Measurements from ENCODE around the gene PCDHGB3. TPM values are rescaled to one million over a fixed set of nuclear protein-coding genes. Genes with fewer than 3 reads are reported as not detected.
"Not testable (repeated sequence)": the region's sequence is repeated elsewhere in the genome, so short reads cannot be mapped to it uniquely, and the experiment has no call there.

Gene PCDHGB3
- total RNA-seq, 1 donor from 2014 or later, result 2.2 TPM

GRCh38 chr5:141407790-141408505, 37.9 kb downstream of the PCDHGB3 start, which contains the start of gene PCDHGB6:
Gene PCDHGB6 (plus strand): TSS chr5:141408021. CDS start chr5:141408203, 182 bp downstream.
- H3K36me3 ChIP-seq; H3K4me1 ChIP-seq; H3K27ac ChIP-seq; intact Hi-C loops (cut with DNase I): not testable (repeated sequence)
- peak; percentile 59 for TF ChIP-seq CTCF (IDR thresholded peaks at IDR 0.05)
- peak; percentile 76 for DNase-seq
- peak; percentile 84 to 90 for ATAC-seq
- H3K9me3 ChIP-seq, result peaks cover 65% of the 10 kb centered on the region
- peak within 1 kb of the TSS; percentile 44 for H3K4me3 ChIP-seq
- H3K27me3 ChIP-seq (ENCODE audit: low read depth), result peaks cover 16% of the 10 kb centered on the region

GRCh38 chr5:141409598-141410306, 39.7 kb downstream of the PCDHGB3 start:
- Histone ChIP-seq H3K27me3 (ENCODE audit: low read depth) (peaks cover 15% of the 10 kb centered on the region), H3K4me3 (no peak overlapping the region), H3K36me3 (no peaks in the 10 kb centered on the region), H3K4me1 (peaks cover 3% of the 10 kb centered on the region), H3K27ac (no peak overlapping the region), H3K9me3 (peaks cover 72% of the 10 kb centered on the region)
- no peak for DNase-seq
- no peak for TF ChIP-seq CTCF (IDR thresholded peaks at IDR 0.05)
- intact Hi-C loops (cut with DNase I), result no loop called here
- ATAC-seq, result no peak

- Histone ChIP-seq H3K9me3 (peaks cover 85% of the 10 kb centered on the region), H3K27me3 (ENCODE audit: low read depth) (peaks cover 16% of the 10 kb centered on the region), H3K36me3 (no peaks in the 10 kb centered on the region), H3K4me3 (no peak overlapping the region), H3K27ac (no peak overlapping the region), H3K4me1 (peaks cover 3% of the 10 kb centered on the region)
- ATAC-seq, result no peak
- intact Hi-C loops (cut with DNase I), result no loop called here
- no peak for DNase-seq
- no peak for TF ChIP-seq CTCF (IDR thresholded peaks at IDR 0.05)
These were observed 41.5 kb downstream of the PCDHGB3 start for GRCh38 chr5:141411575-141411974.

- DNase-seq (no peak), ATAC-seq (peak; percentile 69 to 84)
- TF ChIP-seq CTCF (IDR thresholded peaks at IDR 0.05), result peak; percentile 51
- Histone ChIP-seq H3K4me3 (peak within 1 kb of the TSS; percentile 45), H3K36me3 (no peaks in the 10 kb centered on the region), H3K4me1 (peaks cover 3% of the 10 kb centered on the region), H3K9me3 (peaks cover 81% of the 10 kb centered on the region), H3K27ac (no peak within 1 kb of the TSS), H3K27me3 (ENCODE audit: low read depth) (peaks cover 16% of the 10 kb centered on the region)
- intact Hi-C loops (cut with DNase I), result no loop called here
These were observed 43.0 kb downstream of the PCDHGB3 start, which contains the start of gene PCDHGA10 for GRCh38 chr5:141412854-141413539. Gene PCDHGA10 (plus strand): TSS chr5:141412987. CDS start chr5:141413176, 189 bp downstream.

GRCh38 chr5:141413540-141414069, 43.6 kb downstream of the PCDHGB3 start:
- Histone ChIP-seq H3K4me3 (peak overlapping the region; percentile 45), H3K9me3 (peaks cover 81% of the 10 kb centered on the region), H3K4me1 (peaks cover 3% of the 10 kb centered on the region), H3K27me3 (ENCODE audit: low read depth) (peaks cover 19% of the 10 kb centered on the region), H3K36me3 (no peaks in the 10 kb centered on the region), H3K27ac (no peak overlapping the region)
- no peak for DNase-seq
- ATAC-seq, result peak in 1 of 2 donors; percentile 25
- TF ChIP-seq CTCF (IDR thresholded peaks at IDR 0.05), result no peak
- intact Hi-C loops (cut with DNase I), result no loop called here

GRCh38 chr5:141414548-141415274, 44.7 kb downstream of the PCDHGB3 start:
- intact Hi-C loops (cut with DNase I); H3K4me1 ChIP-seq; H3K4me3 ChIP-seq; H3K36me3 ChIP-seq; DNase-seq; H3K27ac ChIP-seq; ATAC-seq: not testable (repeated sequence)
- Histone ChIP-seq H3K9me3 (peaks cover 81% of the 10 kb centered on the region), H3K27me3 (ENCODE audit: low read depth) (peaks cover 19% of the 10 kb centered on the region)

- Histone ChIP-seq H3K9me3 (peaks cover 80% of the 10 kb centered on the region), H3K27me3 (ENCODE audit: low read depth) (peaks cover 16% of the 10 kb centered on the region)
- H3K4me1 ChIP-seq; H3K4me3 ChIP-seq; H3K36me3 ChIP-seq; intact Hi-C loops (cut with DNase I); H3K27ac ChIP-seq; ATAC-seq; DNase-seq: not testable (repeated sequence)
These were observed 45.2 kb downstream of the PCDHGB3 start for GRCh38 chr5:141415275-141415618.
